ENCODE data around the gene PDCD4.

PDCD4 gene

GRCh38 chr10:110918269-110918642, 46.5 kb downstream of the PDCD4 start:
- intact Hi-C loops (cut with micrococcal nuclease) = loop anchor here (2.0 to 10.0 kb wide), 4 partner anchors 53 to 996 kb away; partner anchors contain the start of genes SMNDC1 and XPNPEP1
- Mint-ChIP-seq H3K4me3 (peak overlapping the region; percentile 97), H3K9me3 (no peaks in the 10 kb centered on the region), H3K36me3 (ENCODE audit: low read depth) (peaks cover 20% of the 10 kb centered on the region), H3K27ac (peak overlapping the region; percentile 99), H3K4me1 (ENCODE audit: low read depth) (peaks cover 23% of the 10 kb centered on the region), H3K27me3 (no peaks in the 10 kb centered on the region)

GRCh38 chr10:110918643-110919348, 47.1 kb downstream of the PDCD4 start, which contains the start of gene BBIP1:
BBIP1 (minus strand) TSS chr10:110919180; CDS start chr10:110918157, 1,023 bp downstream.
- H3K27ac Mint-ChIP-seq = peak within 1 kb of the TSS; percentile 99
- no peaks in the 10 kb centered on the region for H3K27me3 Mint-ChIP-seq
- peaks cover 20% of the 10 kb centered on the region for H3K36me3 Mint-ChIP-seq (ENCODE audit: low read depth)
- H3K4me3 Mint-ChIP-seq = peak within 1 kb of the TSS; percentile 97
- intact Hi-C loops (cut with micrococcal nuclease) = loop anchor here (2.0 to 10.0 kb wide), 4 partner anchors 54 to 996 kb away; partner anchors contain the start of genes SMNDC1 and XPNPEP1
- no peaks in the 10 kb centered on the region for H3K9me3 Mint-ChIP-seq
- peaks cover 26% of the 10 kb centered on the region for H3K4me1 Mint-ChIP-seq (ENCODE audit: low read depth)

DNA sequence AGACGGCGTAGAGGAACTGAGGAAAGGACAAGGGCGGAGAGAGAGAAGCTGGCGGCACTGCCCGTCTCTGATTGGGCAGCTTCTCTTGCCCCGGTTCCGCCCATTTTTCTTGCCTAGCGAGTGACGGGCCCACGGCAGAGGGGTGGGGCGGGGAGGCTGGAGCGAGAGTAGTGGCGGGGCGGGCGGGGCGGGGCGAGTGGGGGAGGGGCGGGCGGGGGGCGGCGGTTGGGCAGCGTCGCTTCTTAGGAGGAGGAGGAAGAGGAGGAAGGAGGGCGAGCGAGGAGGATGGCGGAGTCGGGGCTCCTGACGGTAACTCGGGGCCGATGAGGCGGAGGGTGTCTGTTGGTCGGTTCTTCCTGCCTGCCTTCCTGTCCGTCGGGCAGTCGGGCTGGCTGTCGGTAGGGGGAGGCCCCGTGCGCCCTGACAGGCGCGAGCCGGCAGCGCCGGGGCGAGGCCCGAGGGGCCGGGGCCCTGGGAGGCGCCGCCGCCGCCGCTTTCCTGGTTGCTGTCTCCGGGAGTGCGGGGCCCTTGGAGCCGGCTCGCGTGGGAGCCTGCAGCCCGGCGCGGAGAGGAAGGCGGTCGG, 47.7 kb downstream of the PDCD4 start, which contains the start of gene SHOC2:
SHOC2 (plus strand) TSS at position 256 of the 583 bp plus-strand sequence. CDS start 44,755 bp downstream, outside the sequence.
- Mint-ChIP-seq H3K4me3 (peak within 1 kb of the TSS; percentile 97), H3K27me3 (no peaks in the 10 kb centered on the region), H3K27ac (peak within 1 kb of the TSS; percentile 99), H3K9me3 (no peaks in the 10 kb centered on the region), H3K36me3 (ENCODE audit: low read depth) (peaks cover 20% of the 10 kb centered on the region), H3K4me1 (ENCODE audit: low read depth) (peaks cover 32% of the 10 kb centered on the region)
- intact Hi-C loops (cut with micrococcal nuclease) = loop anchor here (2.0 to 10.0 kb wide), 4 partner anchors 55 to 997 kb away; partner anchors contain the start of genes SMNDC1 and XPNPEP1

DNA sequence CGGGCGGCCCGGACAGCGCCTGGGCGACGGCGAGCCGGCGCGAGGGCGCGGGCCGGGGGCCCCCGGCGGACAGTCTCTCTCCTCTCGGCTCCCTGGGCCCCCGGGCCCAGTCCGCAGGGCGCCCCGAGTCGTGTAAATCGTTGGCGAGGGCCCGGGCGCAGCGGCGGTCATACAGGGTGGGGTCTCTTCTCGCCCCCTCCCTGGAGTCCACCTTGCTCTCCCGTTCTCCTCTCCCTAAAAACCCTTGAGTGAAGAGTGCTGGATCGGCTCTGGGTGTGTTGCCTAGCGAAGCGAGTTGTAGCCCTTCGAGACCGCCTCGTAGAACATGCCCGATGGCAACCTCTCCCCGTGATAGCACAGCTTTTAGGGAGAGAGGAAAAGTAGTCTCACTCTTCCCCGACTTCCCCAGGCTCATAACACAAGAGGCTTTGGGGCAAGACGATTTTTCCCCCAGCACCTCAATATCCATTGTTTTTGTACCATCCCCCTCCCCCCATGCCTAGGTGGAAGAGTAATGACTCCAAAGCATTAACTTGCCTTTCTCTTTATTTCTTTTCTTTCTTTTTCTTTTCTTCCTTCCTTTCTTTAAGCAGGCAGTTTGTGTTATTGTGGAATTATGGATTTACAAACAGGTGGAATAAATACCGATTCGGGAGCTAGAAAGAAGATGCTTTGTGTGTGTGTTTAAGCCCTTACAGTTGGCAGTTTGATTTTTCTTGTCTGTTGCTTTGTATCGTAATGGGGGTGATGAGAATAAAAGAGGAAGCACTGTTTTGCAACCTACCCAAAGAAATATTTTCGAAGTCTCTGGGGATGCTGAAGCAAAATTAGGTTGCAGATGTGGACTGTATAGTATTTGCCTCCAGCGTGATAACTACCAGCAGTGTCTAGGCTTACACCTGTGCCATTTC, 48.5 kb downstream of the PDCD4 start:
- peak overlapping the region; percentile 99 for H3K27ac Mint-ChIP-seq
- H3K9me3 Mint-ChIP-seq = no peaks in the 10 kb centered on the region
- H3K27me3 Mint-ChIP-seq = no peaks in the 10 kb centered on the region
- H3K4me3 Mint-ChIP-seq = peak overlapping the region; percentile 97
- peaks cover 21% of the 10 kb centered on the region for H3K36me3 Mint-ChIP-seq (ENCODE audit: low read depth)
- H3K4me1 Mint-ChIP-seq (ENCODE audit: low read depth) = peaks cover 34% of the 10 kb centered on the region
- intact Hi-C loops (cut with micrococcal nuclease) = loop anchor here (2.0 to 10.0 kb wide), 6 partner anchors 55 to 998 kb away; partner anchors contain the start of genes SMNDC1 and XPNPEP1

DNA sequence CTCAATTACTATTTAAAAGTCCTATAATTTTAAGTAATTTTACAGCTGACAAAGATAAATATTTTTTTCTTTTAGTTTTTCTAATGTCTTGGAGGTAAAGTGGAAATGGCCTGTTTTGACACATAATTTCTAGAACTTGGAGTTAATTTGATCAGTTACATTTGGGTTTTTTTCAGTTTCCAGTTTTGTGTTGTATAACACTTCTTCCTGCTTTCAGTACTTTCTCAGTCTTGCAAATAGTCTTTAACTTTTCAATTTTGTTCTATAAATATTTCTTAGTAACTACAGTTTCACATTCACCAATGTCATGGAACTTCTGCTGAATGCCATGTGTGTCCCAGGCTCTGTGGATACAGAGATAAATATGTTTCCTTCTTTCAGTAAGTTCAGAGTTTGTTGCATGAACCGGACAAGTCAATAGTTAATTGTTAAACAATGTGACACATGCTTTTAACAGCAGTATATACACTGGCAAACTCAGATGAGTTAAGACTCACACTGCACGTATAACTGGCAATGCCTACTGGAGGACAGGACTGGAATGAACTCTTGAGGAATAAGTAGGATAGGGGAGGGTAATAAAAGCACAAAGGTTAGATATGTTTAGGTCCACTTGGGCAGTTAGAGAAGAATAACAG, 52.2 kb downstream of the PDCD4 start:
- Mint-ChIP-seq H3K27me3 (no peaks in the 10 kb centered on the region), H3K27ac (no peak overlapping the region), H3K4me1 (ENCODE audit: low read depth) (peaks cover 34% of the 10 kb centered on the region), H3K4me3 (no peak overlapping the region), H3K36me3 (ENCODE audit: low read depth) (peaks cover 19% of the 10 kb centered on the region), H3K9me3 (no peaks in the 10 kb centered on the region)
- intact Hi-C loops (cut with micrococcal nuclease) = loop anchor here (10.0 kb wide), 2 partner anchors 51 to 91 kb away; no protein-coding TSS in a partner anchor

GRCh38 chr10:110927461-110927860, 55.7 kb downstream of the PDCD4 start:
- H3K27ac Mint-ChIP-seq = no peak overlapping the region
- peaks cover 5% of the 10 kb centered on the region for H3K36me3 Mint-ChIP-seq (ENCODE audit: low read depth)
- intact Hi-C loops (cut with micrococcal nuclease) = loop anchor here (10.0 kb wide), 2 partner anchors 47 to 87 kb away; no protein-coding TSS in a partner anchor
- H3K9me3 Mint-ChIP-seq = no peaks in the 10 kb centered on the region
- no peak overlapping the region for H3K4me3 Mint-ChIP-seq
- peaks cover 25% of the 10 kb centered on the region for H3K4me1 Mint-ChIP-seq (ENCODE audit: low read depth)
- H3K27me3 Mint-ChIP-seq = no peaks in the 10 kb centered on the region

DNA sequence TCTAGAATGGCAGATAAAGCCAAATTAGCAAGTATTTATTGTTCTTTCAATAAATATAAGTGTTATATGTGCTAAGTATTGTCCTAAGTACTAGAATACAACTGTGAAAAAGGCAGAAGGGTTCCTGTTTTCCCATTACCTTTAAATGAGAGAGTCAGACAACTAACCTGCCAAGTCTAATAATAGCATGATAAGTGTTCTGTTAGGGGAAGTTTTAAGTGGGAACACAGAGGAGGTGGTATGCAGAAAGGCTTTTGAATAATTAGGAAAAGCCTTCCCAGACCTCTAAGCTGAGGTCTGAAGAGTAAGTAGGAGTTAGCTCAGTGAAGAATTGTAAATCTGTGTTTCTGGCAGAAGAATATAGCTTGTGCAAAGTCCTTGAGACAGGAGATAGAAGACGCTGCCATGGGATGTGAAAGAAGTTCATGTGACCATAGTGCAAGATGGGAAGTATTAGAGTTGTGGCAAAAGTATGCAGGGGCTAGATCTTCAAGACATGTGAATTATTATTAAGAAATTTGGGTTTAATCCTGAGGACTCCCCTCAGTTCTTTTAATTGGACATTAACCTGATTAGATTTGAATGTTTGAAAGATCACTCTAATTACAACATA, 60.1 kb downstream of the PDCD4 start:
- no peak overlapping the region for H3K27ac Mint-ChIP-seq
- H3K4me3 Mint-ChIP-seq = no peak overlapping the region

GRCh38 chr10:110932505-110933180, 60.9 kb downstream of the PDCD4 start:
- Mint-ChIP-seq H3K4me3 (no peak overlapping the region), H3K36me3 (ENCODE audit: low read depth) (peaks cover 12% of the 10 kb centered on the region), H3K27me3 (no peaks in the 10 kb centered on the region), H3K4me1 (ENCODE audit: low read depth) (peaks cover 8% of the 10 kb centered on the region), H3K27ac (no peak overlapping the region), H3K9me3 (no peaks in the 10 kb centered on the region)
- intact Hi-C loops (cut with micrococcal nuclease) = no loop called here

More for the DNA sequence above, 60.1 kb downstream of the PDCD4 start:
- intact Hi-C loops (cut with micrococcal nuclease) = no loop called here
- Mint-ChIP-seq H3K27me3 (no peaks in the 10 kb centered on the region), H3K36me3 (ENCODE audit: low read depth) (peaks cover 7% of the 10 kb centered on the region), H3K9me3 (no peaks in the 10 kb centered on the region), H3K4me1 (ENCODE audit: low read depth) (peaks cover 8% of the 10 kb centered on the region)

DNA sequence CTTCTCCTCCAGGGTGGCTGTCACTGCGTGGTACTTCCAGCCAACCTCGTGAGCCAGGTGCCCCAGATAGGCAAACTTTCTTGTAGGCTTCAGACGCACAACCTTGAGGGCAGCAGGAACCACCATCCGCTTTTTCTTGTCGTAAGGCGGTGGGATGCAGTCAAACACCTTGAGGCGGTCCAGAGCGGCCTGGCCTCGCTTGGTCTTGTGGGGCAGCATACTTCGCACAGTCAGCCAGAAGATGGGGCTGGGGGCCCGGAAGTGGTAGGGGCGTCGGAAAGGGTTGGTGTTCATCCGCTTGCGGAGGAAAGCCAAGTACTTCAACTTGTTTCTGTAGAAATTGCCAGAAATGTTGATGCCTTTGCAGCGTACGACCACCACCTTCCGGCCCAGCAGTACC, 65.0 kb downstream of the PDCD4 start:
- H3K36me3 Mint-ChIP-seq (ENCODE audit: low read depth) = peaks cover 25% of the 10 kb centered on the region
- H3K27ac Mint-ChIP-seq = no peak overlapping the region
- no peak overlapping the region for H3K4me3 Mint-ChIP-seq
- H3K27me3 Mint-ChIP-seq = no peaks in the 10 kb centered on the region
- intact Hi-C loops (cut with micrococcal nuclease) = no loop called here
- no peaks in the 10 kb centered on the region for H3K9me3 Mint-ChIP-seq
- peaks cover 8% of the 10 kb centered on the region for H3K4me1 Mint-ChIP-seq (ENCODE audit: low read depth)

GRCh38 chr10:110939419-110939818, 67.7 kb downstream of the PDCD4 start:
- intact Hi-C loops (cut with micrococcal nuclease) = no loop called here
- Mint-ChIP-seq H3K4me1 (ENCODE audit: low read depth) (peaks cover 23% of the 10 kb centered on the region), H3K27me3 (no peaks in the 10 kb centered on the region), H3K9me3 (no peaks in the 10 kb centered on the region), H3K27ac (no peak overlapping the region), H3K36me3 (ENCODE audit: low read depth) (peaks cover 45% of the 10 kb centered on the region), H3K4me3 (no peak overlapping the region)

DNA sequence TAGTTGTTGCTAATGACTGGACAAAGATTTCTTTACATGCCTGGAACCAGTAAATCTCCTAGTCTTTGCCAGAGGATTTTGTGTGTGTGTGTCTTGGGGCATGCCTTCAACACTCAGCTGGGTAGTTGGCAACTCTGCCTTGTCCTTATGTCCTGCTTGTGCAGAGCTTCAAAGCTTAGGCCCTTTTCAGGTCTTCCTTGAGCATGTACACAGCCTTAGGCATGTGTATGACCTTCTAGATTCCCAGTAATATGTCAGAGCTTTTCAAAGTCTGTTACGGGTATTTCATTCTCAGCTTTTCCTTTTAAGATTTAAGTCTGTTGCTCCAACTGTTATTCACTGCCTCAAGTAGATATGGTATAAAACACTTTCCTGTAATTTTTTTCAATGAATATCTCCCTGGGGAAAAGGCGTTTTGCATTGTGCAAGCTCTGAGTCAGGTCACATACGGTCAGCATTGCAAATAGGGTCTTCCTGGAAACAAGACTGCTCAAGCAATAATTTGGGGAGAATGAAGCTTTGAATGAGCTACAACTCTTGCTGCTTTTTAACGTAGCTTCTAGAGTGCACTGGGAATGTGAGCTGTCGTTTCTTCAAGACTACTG, 73.2 kb downstream of the PDCD4 start:
- intact Hi-C loops (cut with micrococcal nuclease) = no loop called here
- Mint-ChIP-seq H3K27ac (no peak overlapping the region), H3K9me3 (no peaks in the 10 kb centered on the region), H3K4me3 (no peak overlapping the region), H3K36me3 (ENCODE audit: low read depth) (peaks cover 77% of the 10 kb centered on the region), H3K27me3 (no peaks in the 10 kb centered on the region), H3K4me1 (ENCODE audit: low read depth) (peaks cover 46% of the 10 kb centered on the region)

DNA sequence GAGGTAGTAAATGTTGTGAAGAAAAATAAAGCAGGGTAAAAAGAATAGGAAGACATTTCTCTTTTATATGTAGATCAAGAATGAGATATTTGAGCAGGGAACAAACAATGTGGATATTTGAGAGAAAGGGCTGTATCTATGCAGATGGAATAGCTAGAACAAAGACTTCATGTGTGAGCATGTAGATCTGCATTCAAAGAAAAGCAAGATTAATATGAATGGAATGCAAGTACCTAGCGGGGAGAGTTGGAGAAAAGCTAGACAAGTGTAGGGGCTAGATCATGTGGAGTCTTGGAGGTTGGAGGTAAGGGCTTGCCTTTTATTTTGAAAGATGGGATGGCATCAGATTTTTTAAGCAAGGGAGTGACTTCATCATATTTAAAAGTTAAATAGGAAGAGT, 74.8 kb downstream of the PDCD4 start:
- H3K27ac Mint-ChIP-seq = no peak overlapping the region
- intact Hi-C loops (cut with micrococcal nuclease) = no loop called here
- H3K27me3 Mint-ChIP-seq = no peaks in the 10 kb centered on the region
- H3K9me3 Mint-ChIP-seq = no peaks in the 10 kb centered on the region
- H3K4me1 Mint-ChIP-seq (ENCODE audit: low read depth) = peaks cover 60% of the 10 kb centered on the region
- H3K36me3 Mint-ChIP-seq (ENCODE audit: low read depth) = peaks cover 69% of the 10 kb centered on the region
- H3K4me3 Mint-ChIP-seq = no peak overlapping the region

Data from dendritic cell treated with granulocyte-macrophage colony-stimulating factor and Interleukin-4, amounts not matched to agents 40 ng/mL and 50 ng/mL, for 4 days (primary cell).